CD4-positive, alpha-beta T cell treated with Interferon alpha-2 for 1 hour (primary cell): ENCODE measurements around the gene PRRC2C.

ENCODE experiments used
- DNase-seq, 2 donors: peaks; one replicate each; pipeline ENCODE4 v3.0.0-alpha.2; 2020 to 2022

Gene PRRC2C

GRCh38 chr1:171641076-171641864 is 155.9 kb downstream of the PRRC2C start:
- no peak for DNase-seq

GRCh38 chr1:171642197-171642596 is 156.9 kb downstream of the PRRC2C start:
- no peak for DNase-seq
